Lung microvascular endothelial cell (primary cell): ENCODE measurements around the gene POLR1B. TPM values are rescaled to one million over a fixed set of nuclear protein-coding genes. Genes with fewer than 3 reads are reported as not detected.
"Not testable (repeated sequence)": the region's sequence is repeated elsewhere in the genome, so short reads cannot be mapped to it uniquely, and the experiment has no call there.

Experiments
- DNase-seq, 2 donors: peaks; one replicate each; pipeline versions ENCODE4 v3.0.0 to v3.0.0-alpha.2; 2010; ENCODE audit warnings: low read depth in 2 of 2
- total RNA-seq: library from RNA; depleted of rRNA; stranded (reverse); fragments of >200 nt; gene quantifications from 2 replicates; pipeline ENCODE4 v1.2.1, GENCODE V29; 2014

Gene POLR1B, protein sequence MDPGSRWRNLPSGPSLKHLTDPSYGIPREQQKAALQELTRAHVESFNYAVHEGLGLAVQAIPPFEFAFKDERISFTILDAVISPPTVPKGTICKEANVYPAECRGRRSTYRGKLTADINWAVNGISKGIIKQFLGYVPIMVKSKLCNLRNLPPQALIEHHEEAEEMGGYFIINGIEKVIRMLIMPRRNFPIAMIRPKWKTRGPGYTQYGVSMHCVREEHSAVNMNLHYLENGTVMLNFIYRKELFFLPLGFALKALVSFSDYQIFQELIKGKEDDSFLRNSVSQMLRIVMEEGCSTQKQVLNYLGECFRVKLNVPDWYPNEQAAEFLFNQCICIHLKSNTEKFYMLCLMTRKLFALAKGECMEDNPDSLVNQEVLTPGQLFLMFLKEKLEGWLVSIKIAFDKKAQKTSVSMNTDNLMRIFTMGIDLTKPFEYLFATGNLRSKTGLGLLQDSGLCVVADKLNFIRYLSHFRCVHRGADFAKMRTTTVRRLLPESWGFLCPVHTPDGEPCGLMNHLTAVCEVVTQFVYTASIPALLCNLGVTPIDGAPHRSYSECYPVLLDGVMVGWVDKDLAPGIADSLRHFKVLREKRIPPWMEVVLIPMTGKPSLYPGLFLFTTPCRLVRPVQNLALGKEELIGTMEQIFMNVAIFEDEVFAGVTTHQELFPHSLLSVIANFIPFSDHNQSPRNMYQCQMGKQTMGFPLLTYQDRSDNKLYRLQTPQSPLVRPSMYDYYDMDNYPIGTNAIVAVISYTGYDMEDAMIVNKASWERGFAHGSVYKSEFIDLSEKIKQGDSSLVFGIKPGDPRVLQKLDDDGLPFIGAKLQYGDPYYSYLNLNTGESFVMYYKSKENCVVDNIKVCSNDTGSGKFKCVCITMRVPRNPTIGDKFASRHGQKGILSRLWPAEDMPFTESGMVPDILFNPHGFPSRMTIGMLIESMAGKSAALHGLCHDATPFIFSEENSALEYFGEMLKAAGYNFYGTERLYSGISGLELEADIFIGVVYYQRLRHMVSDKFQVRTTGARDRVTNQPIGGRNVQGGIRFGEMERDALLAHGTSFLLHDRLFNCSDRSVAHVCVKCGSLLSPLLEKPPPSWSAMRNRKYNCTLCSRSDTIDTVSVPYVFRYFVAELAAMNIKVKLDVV
- total RNA-seq = 12.0 and 16.3 TPM in 2 replicates

DNA sequence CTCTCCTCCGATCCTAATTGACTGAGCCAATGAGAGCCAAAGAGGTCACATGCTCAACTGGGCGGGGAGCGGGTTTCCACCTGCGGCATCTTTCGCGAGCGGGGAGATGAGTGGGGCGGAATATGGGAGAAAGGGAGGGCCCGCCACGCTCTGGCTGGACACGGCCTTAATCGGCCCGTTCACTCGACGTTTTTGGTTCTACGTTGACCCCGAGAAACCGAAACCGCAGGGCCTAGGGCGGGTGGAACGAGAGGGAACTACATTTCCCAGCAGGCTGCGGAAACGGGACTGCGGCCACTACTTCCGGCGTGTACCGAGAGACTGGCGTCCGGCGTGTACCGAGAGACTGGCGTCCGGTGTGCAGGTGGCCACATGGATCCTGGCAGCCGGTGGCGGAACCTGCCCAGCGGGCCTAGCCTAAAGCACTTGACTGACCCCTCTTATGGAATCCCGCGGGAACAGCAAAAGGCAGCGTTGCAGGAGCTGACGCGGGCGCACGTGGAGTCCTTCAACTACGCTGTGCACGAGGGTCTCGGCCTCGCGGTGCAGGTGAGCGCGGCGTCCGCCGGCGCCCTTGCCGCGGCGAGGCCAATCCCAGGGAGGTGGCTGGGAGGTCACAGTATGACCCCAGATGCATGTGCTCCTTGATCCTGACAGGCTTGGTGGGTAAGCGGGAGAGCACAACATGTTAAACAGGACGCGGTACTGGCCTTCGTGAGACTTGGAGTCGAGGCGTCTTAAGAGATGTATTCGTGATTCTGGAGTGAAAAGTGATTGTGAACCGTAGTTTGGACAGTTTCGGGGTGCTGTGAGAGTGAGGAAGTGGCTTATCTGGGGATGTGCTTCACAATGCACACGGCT lies at the start of gene POLR1B:
POLR1B (plus strand) TSS at position 343 of the 861 bp plus-strand sequence; CDS start at position 373, 30 bp downstream.
- DNase-seq = peak; percentile 83 to 85

DNA sequence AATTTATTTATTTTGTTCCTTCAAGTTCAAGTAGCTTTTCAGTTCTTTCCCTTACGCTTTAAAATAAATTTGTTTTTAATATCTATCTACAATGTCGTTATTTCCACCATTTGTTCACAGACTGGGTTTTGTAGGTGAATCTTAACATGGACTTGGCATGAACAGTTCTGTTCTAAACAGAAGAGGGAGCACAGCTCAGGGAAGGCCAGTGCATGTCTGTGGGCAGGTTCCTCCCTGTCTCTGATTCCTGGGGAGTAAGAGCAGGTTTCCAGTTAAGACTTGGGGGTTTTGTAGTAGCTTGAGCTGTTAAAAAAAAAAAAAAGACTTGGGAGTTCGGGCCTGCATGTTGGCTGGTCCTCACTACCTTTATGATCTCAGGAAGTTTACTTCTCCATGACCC lies 49.2 kb upstream of the POLR1B start:
- DNase-seq = peak in 1 of 2 donors; percentile 4

DNA sequence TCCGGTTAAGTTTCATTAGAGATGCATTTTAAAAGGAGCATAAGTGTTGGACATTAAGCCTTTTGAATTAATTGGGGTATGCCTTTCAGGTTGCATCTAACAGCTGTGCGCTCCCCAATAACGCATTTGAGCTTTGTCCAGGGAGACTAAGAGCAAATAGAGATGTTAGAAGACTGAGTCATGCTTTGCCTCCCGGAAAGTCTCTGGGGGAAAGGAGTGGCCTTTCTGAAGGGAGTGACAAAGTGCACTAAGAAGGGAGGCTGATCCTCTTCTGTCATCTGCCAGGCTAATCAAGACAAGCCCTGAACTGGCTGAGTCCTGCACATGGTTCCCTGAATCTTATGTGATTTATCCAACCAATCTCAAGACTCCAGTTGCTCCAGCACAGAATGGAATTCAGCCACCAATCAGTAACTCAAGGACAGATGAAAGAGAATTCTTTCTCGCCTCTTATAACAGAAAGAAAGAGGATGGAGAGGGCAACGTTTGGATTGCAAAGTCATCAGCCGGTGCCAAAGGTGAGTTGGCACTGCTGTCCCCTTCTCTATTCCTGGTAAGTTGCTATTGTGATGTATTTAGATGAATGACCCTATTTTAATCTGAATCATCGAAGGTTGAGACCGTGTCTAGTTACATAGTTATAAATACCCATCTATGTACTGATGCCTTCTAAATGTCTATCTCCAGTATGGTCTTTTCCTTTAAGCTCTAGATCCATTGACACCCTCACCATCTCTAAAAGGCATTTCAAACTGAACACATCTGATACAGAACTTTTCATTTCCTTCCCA lies 48.2 kb upstream of the POLR1B start:
- peak in 1 of 2 donors; percentile 64 for DNase-seq

DNA sequence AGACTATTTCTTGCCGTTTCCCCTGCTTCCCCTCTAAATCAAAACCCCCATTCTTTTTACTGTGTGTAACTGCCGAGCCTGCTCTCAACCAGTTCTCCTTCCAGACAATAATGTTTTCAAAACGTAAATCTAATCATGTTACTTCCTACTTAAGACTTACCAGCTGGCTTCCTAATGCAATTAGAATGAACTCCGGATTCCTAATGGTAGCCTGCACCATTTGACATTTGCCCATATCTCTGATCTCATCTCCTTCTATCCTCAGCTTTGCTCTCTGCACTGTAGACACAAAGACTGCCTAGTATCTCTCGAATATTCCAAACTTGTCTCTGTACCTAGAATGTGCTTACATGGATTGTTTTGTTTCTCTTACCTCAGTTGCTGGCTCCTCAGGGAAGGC lies 47.4 kb upstream of the POLR1B start:
- no peak for DNase-seq

DNA sequence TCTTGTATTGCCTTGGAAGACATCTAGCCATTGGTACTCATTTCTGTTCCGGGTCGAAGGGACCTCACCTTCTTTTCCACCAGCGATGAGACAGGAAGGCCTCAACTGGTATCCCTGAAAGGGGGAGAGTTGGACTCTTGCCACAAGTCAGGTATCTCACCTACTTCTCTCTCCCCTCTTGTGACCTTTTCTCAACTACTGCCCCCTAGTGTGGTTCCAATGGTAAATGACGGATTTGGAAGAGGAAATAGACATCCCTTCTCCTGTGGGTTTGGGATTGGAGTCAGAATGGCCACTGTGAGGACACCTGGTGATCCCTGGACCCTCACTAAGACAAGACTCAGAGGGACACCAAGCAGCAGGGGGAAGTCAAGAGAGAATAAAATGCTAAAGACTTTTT lies 46.4 kb upstream of the POLR1B start:
- DNase-seq = not testable (repeated sequence)

DNA sequence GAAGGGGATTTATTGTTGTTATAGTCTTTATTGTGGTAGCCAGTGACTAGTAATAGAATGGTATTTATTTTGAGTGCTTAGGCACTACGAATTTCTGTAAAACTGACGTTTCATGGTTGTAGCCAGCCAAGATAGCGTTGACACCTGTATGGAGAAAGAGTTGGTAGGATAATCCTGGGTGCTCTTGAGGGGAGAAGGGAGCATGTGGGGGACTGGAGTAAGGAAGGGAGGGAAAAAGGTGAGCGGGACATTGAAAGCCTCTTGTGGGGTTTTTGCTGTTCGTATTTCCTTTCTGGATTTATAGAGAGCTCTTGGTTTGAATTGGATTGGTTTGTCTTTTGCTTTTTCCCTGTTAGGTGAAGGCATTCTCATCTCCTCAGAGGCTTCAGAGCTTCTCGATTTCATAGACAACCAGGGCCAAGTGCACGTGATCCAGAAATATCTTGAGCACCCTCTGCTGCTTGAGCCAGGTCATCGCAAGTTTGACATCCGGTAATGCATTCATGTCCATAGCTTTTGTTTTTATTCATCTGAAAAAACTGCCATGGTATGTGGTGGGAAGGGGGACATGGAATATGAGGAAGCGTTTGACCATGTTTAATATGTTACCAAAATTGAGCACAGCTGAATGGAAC lies 41.3 kb upstream of the POLR1B start:
- peak; percentile 56 to 63 for DNase-seq

DNA sequence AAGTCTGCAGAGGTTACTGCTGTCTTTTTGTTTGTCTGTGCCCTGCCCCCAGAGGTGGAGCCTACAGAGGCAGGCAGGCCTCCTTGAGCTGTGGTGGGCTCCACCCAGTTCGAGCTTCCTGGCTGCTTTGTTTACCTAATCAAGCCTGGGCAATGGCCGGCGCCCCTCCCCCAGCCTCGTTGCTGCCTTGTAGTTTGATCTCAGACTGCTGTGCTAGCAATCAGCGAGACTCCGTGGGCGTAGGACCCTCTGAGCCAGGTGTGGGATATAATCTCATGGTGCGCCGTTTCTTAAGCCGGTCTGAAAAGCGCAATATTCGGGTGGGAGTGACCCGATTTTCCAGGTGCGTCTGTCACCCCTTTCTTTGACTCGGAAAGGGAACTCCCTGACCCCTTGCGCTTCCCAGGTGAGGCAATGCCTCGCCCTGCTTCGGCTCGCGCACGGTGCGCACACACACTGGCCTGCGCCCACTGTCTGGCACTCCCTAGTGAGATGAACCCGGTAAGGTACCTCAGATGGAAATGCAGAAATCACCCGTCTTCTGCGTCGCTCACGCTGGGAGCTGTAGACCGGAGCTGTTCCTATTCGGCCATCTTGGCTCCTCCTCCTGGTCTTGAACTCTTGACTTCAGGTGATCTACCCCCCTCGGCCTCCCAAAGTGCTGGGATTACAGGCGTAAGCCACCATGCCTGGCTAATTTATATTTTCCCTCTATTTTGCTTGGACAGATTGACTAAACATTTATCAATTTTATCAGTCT lies 32.8 kb upstream of the POLR1B start:
- DNase-seq = not testable (repeated sequence)

DNA sequence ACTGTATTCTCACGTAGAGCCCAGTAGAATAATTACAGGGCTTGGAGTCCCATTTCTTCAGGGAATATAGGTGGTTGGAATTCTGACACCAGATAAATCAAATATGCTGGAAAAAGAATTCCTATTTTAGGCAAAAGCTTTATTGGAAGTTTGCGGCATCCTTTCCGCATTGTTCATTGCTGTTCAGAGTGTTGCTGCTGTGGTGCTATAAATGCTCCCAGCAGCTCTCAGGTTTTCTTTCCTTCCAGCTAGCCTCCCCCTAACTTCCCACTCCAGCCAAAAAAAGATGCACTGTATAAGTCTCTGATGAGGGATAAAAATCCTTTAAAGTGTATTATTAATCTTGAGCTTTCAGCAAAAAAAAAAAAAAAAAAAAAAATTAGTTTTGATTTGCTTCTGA lies 25.5 kb upstream of the POLR1B start:
- DNase-seq = no peak

DNA sequence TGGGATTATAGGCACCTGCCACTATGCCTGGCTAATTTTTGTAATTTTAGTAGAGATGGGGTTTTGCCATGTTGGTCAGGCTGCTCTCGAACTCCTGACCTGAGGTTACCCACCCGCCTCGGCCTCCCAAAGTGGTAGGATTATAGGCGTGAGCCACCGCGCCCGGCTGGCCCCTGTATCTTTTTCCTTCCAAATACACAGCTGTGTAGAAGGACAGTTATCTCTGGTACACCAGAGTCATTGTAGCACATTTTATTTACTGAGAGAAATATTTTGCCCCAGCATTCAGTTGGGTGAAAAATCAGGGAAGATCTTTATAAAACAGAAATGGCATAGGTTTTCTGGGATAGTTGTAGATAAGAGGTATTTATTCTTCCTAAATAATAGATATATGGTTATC lies 23.5 kb upstream of the POLR1B start:
- DNase-seq = no peak

DNA sequence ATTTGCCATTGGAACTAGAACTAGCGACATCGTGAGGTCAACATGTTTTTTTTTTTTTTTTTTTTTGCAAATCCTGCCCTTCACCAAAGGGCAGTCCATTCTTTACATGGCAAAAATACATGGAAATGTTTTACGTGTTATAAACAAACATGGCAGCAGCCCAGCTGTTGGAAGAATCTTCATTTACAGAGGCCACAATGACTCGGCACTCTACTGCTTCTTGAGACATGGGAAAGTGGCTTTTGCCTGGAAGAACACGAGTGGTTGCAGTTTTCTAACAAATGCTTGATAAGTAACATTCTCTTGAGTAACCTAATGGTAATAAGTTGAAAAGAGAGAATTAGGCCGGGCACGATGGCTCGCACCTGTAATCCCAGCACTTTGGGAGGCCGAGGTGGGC lies 22.8 kb upstream of the POLR1B start:
- DNase-seq = no peak

DNA sequence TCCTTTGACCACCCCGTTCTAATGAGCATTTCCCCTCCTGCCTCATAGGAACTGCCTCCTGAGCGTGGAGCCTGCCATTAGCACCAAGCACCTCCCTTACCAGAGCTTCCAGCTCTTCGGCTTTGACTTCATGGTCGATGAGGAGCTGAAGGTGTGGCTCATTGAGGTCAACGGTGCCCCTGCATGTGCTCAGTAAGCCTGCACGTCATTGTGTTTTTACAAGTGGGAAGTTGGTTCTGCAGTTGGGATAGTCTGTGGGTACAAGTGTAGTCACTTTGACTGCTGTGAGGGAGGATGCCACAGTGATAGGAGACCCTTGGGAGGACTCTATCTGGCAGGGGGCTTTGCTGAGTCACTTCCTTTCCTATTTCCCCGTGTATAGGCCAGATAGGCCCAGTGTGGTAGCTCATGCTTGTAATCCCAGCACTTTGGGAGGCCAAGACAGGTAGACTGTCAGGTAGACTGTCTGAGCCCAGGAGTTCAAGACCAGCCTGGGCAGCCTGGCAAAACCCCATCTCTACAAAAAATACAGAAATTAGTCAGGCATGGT lies 22.0 kb upstream of the POLR1B start:
- DNase-seq = no peak

DNA sequence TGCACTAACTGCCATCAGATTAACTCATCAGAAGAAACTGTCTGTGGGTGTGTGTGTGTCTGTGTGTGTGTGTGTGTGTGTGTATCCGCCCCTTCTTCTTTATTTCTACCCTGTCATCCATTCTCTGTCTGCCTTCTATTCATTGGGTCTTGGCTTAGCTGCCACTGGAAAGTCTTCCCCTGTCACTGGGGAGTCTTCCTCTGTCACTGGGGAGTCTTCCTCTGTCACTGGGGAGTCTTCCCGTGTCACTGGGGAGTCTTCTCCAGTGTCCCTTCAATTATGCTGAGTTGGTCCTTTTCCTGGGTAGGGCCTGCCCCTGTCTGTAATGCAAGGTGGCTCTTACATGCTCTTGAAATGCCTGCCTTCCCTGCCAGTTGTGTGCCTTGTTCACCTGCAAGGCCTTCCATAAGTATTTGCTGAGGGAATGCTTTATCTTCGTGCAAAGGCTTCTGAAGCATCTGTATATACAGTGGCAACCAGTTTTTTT lies 18.9 kb upstream of the POLR1B start:
- DNase-seq = no peak

DNA sequence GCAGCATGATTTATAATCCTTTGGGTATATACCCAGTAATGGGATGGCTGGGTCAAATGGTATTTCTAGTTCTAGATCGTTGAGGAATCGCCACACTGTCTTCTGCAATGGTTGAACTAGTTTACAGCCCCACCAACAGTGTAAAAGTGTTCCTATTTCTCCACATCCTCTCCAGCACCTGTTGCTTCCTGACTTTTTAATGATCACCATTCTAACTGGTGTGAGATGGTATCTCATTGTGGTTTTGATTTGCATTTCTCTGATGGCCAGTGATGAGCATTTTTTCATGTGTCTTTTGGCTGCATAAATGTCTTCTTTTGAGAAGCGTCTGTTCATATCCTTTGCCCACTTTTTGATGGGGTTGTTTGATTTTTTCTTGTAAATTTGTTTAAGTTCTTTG lies 18.0 kb upstream of the POLR1B start:
- not testable (repeated sequence) for DNase-seq

DNA sequence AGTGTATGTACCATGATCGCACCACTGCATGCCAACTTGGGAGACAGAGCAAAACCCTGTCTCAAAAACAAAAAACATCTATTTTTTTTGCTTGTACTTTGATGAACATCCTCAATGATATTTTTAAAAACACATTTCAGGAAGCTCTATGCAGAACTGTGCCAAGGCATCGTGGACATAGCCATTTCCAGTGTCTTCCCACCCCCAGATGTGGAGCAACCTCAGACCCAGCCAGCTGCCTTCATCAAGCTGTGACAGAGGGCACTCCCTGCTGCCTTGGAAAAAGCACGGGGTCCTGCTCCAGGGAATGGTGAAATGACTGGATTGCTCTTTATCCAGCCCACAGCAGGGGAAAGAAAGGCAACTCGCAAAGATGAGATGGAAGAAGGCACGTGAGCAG lies 13.7 kb upstream of the POLR1B start:
- DNase-seq = no peak

DNA sequence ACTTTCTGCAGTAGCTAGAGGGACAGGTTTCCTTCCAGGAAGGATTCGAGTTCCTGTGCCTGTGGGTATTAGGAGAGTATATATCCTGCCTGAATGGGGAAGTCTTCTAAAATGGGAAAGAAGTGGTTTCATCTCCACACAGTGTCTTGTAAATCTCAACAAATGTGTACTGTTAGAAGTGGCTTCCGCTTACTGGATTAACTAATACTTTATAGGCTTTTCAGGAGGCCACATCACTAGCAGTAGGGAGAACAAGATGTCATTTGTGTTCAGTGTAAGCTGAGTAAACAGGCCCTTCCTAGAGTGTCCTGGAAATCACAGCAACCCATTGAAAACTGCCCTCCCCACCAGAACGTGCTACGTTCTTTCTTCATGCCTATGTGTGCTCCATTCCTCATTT lies 12.5 kb upstream of the POLR1B start:
- DNase-seq = no peak

DNA sequence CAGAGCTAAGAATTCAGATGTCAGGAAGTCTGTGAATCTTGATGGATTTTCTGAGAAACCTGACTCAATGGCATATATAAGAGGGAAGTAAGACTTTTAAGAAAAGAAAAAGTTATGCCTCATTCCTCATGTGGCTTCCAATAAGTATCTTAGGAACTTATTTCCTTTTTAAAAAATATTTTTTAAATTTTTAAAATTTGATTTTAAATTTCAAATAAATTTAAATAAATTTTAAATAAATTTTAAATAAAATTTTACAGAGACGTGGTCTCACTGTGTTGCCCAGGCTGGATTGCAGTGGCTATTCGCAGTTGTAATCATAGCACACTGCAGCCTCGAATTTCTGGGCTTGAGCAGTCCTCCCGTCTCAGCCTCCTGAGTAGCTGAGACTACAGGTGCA lies 11.5 kb upstream of the POLR1B start:
- DNase-seq = no peak

DNA sequence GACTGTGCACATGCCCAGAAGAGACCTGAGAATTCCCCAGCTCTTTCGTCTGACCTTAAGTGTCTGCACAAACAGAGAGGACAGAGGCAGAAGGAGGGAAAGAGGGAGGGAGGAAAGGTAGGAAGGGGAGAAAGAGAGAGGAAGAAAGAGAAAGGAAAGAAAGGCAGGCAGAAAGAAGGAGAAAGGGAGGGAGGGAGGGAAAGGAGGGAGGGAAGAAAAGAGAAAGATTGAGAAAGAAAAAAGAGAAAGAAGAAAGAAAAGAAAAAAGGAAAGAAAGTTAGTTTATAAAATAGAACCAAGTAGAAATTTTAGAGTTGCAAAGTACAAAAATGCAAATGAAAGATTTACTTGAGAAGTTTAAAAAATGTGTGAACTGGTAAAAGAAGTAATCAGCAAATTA lies 7.4 kb upstream of the POLR1B start:
- no peak for DNase-seq

DNA sequence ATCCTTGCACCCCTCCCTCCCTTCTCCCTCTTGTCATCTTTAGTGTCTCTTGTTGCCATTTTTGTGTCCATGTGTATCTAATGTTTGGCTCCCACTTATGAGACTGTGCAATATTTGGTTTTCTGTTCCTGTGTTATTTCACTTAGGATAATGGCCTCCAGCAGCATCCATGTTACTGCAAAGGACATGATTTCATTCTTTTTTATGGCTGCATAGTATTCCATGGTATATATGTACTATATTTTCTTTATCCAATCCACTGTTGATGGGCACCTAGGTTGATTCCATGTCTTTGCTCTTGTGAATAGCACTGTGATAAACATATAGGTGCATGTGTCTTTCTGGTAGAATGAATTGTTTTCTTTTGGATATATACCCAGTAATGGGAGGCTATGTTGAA lies 5.6 kb upstream of the POLR1B start:
- not testable (repeated sequence) for DNase-seq

DNA sequence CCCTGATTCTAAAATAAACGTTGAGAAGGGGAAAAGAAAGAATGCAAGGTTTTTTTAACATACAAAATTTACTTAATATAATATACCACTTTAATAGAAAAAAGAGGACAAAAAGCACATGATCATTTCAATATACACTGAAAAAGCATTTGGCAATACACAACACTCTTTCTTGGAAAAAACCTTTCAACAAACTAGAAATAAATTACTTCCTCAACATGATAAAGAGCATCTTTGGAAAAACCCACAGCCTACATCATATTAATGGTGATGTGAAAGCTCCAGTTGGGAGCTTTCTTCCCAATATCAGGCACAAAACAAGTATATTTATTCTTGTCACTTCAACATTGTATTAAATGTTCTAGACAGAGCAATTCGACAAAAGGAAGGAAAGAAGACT lies 3.0 kb upstream of the POLR1B start:
- DNase-seq = no peak
